NCI-H774 (cell line): ENCODE data around the gene CBL.

Experiments used
- DNase-seq: peaks from one replicate; lab custom pipeline; 2025; lab: John Stamatoyannopoulos, UW

CBL gene

DNA sequence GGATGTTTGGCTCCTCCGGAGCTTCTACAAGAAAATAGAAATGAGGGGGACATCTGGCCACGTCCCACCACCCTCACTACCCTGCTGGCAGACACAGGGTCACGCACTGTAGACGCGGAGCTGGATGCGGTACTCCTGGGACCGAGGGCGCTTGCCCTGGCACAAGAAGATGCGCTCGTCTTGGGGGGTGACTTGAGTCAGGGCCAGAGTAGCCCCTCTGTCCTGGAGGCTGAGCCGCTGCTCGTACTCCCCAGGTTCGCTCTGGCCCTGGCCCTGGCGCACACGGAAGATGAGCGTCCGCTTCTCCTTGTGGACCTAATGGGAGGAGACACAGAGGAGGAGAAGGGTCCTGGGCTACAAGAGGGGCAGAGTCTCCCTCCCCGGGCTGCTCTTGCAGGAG lies 108.6 kb downstream of the CBL start:
- DNase-seq: no peak

DNA sequence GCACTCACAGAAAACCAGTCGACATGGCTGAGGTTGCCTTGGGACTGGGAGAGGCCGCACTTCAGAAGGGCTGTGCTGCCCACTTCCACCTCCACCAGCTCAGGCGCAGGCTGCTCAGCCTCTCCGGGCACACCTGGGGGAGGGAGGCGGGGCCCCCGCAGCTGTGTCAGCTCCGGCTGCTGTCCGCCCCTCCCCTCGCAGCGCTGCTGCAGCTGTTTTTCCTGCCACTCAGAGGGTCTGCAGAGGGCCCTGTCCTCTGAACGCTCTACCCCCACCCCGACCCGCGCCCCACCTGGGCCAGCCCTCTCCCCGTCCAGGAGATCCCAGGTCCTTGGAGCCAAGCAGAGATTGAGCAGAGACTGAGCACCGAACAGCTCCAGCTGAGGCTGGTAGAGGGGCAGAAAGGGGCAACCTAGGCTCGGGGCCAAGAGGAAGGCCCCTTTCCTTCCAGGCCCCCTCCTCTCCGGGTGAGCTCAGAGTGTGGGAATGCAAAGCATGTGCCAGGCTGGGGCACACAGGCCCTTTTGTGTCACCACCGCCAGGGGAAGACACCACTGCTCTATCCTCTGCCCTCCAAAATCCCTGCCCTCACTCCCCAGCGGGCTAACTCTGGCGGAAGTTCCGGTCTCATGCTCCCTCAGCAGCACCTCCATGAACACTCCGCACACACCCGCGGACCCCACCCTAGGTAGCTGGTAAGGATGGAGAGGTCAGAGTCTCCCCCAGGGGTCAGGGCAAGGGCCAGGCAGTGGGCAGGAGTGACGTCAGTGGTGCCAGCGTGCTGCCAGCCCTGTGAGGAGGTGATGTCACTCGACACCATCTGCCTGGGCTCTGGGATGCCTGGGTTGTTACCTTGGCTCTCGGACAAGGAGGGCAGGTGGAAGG lies 109.2 kb downstream of the CBL start:
- DNase-seq: peak; percentile 25

DNA sequence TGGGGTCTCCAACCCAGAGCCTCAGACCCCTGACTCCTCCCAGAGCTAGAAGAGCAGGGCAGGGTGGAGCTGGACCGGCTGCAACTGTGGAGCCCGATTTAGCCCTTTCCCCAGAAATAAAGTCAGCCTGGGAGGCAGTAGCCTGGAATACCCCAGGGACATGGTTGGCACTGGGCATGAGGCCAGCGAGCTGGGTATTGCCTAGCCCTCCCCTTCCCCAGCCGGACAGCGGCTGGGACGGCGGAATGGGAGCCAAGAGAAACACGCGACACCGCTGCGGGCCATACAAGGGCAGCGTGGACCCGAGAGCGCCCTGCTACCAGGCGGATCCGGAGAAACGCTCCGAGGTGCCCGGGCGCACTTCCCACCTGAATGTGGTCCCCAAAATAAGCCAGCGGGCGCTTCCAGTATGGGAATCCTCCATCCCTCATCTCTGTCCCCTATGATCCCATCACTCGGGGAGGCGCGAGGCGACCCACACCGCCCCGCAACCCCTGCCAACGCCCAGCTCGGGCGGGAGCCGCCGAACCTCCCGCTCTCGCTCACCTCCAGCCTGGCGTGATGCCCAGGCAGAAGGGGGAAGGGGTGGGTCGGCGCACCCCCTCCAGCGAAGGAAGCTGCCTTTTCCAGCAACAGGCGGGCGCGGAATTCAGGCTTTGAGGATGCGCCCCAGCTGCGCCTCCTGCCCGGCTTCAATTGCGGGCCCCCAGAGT lies 110.0 kb downstream of the CBL start:
- DNase-seq: no peak

GRCh38 chr11:119316729-119317591 lies 110.8 kb downstream of the CBL start, which contains the start of gene MCAM:
TSS of gene MCAM (minus strand) at chr11:119317130. CDS start at chr11:119317101, 29 bp downstream.
- no peak for DNase-seq

DNA sequence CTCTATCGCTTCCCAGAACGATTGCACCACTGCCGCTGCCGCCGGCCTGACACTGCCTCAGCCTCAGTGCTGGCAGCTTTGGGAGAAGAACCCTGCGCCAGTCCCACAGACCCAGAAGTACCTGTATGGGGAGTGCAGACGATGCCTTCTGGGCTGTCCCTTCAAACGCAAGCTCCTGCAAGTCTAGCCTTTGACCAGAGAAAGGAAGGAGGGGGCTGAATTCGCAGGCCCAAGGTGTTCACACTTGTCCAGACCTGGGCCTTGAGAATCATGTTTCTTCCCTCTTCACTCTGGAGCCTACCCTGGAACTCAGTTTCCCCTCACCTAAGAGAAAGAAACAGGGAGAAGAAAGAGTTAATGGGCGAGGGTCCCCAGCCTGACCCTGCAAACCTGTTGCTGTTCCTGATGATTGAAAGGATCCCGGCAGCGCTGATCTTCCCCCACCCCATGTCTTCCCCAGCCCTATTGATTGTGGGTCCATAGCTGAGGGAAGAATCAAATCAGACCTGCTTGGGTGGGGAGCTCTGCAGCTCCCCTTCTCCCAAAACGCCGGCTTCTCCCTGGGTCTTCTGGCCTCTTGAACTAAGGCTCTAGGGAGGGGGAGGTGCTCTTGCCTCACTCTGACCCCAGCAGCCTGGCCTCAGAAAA lies 111.6 kb downstream of the CBL start:
- DNase-seq: no peak

GRCh38 chr11:119318240-119319135 lies 112.3 kb downstream of the CBL start:
- DNase-seq: no peak

DNA sequence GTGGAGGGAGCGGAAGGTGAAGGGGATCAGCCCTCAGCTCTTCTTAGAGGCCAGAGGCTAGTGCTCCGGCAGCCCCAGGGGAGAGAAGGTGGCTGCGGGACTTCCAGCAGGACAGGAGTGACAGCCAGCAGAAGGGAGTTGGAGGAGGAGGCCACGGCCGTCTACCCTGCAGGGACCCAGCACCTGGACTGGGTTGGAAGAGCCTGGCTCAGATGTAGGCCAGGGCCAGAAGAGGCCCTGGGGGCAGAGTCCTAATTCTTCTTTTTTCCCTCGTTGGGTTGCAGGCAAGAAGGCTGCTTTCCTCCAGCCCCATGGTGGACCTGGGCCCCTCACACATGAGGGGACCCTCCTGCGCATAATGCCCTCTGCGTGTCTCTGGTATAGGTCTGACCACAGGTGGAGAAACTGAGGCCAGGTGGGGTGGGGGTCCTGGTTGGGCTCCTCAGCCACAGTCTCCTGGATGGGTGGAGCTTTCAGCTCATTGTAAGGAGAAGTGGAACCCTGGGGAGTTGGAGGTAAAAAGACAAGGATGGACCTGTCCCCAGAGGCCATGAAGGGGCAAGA lies 113.1 kb downstream of the CBL start:
- DNase-seq: no peak

GRCh38 chr11:119319700-119320239 lies 113.6 kb downstream of the CBL start:
- DNase-seq: no peak

GRCh38 chr11:119320240-119320775 lies 114.2 kb downstream of the CBL start:
- DNase-seq: no peak

DNA sequence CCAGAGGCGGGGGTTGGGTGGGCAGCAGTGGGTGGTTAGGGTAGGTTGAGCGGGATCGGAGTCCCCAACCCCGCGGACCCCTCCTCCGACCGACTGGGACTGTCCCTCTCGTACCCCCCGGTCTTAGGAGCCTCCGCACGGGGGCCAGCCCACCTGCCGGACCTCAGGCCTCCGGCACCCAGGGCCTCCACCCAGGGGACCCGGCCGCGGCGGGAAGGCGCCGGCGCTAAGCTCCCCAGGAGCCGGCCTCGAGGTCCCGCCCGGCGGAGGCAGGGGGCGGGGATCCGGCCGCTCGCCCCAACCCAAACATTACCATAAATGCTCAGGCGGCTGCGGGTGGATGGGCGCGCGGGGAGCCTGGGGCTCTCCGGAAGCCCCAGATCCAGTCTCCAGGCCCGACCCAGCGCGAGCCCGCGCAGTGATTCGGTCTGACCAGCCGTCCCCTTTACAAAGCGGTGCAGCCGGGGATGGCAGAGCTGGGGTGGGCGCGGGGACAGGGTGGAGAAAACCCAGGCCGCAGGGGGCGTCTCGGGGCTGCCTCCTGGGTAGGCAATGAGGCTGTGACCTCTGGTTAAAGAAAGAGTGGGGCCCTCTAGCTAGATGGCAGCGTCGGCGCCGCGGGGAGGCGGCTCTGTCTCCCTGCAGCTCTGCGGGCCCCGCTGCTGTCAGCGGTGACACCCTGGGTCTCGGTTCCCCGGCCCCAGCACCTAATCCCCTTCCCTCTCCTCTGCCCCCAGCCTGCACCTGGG lies 114.8 kb downstream of the CBL start:
- no peak for DNase-seq

DNA sequence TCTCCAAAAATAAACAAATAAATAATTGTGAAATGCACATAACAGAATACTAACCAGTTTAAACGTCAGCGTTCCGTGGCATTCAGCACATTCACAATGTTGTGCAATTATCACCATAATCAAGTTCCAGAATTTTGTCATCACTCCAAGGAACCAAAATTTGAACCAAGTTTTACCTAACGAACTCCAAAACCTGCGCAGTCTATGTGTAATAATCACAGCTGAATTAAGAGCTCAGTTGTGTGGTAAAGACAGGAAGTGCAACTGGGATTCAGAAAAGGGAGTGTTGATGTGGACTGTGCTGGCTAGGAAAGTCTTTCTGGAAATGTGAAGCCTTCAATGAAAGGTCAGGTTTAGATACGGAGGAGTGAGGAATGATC lies 116.2 kb downstream of the CBL start:
- DNase-seq: no peak

GRCh38 chr11:119322921-119323531 lies 116.9 kb downstream of the CBL start:
- DNase-seq: no peak

DNA sequence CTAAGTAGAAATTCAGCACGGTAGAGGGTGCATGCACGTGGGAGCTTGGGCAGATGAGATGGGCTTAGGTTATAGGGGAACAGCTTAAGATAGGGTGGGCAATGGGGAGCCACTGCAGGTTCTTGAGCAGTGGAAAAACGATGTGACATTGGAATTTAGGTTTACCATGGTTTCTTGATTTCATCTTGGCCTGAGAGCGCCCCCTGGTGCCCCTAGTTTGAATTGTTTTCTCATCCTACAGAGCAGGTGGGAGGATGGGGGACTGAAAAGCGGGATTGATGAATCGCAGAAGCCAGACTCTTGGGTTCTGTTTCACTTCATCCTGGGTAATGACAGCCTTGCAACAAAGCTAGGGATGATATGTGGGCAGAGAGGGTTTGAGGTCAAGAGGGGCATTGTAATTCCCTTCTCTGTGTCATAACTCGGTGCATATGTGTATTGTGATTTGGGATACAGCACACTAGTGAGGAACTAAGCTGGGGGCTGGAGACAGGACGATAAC lies 117.4 kb downstream of the CBL start:
- DNase-seq: peak; percentile 46

GRCh38 chr11:119324189-119324588 lies 118.0 kb downstream of the CBL start:
- no peak for DNase-seq

DNA sequence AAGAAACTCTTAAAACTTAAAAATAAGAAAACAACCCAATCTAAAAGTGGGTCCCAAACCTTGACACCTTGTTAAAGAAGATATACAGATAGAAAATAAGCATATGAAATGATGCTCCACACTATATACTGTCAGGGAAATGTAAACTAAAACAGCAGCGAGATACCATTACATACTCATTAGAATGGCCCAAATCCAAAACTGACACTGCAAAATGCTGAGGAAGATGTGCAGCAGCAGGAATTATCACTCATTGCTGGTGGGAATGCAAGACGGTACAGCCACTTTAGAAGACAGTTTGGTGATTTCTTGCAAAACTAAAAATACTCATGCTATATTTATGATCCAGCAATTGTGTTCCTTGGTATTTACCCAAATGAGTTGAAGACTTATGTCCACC lies 123.2 kb downstream of the CBL start:
- DNase-seq: no peak

DNA sequence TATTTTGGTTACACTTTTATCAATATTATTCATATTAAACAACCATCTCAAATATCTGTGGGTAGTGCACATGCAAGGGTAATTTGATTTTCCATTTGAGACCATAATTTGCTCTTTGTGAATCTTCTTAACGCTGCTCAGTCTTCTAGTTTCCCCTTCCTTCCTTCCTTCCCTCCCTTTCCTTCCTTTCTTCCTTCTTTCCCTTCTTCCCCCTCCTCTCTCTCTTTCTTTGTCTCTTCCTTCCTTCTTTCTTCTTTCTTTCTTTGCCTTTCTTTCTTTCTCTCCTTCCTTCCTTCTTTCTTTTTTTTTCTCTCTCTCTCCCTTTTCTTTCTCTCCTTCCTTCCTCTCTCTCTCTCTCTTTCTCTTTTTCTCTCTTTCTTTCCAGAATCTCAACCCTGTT lies 124.1 kb downstream of the CBL start:
- DNase-seq: no peak

GRCh38 chr11:119332111-119332765 lies 126.1 kb downstream of the CBL start:
- DNase-seq: no peak
